GM12878 (cell line): ENCODE results near the gene XPO6. TPM values are rescaled to one million over a fixed set of nuclear protein-coding genes. Genes with fewer than 3 reads are reported as not detected.

ENCODE experiments used
- ATAC-seq: fragments of 200-7000 bp; cut with Tn5 transposase; 3 replicates; pipeline ENCODE4 v1.9.1; 2020; ENCODE audit warnings: mild to moderate bottlenecking, moderate library complexity
- BruUV-seq: library from RNA; stranded (reverse); fragments of 400-500 nt; replicated peaks from 2 replicates; lab custom pipeline; 2021; lab: Mats Ljungman, UMichigan
- CTCF ChIA-PET: fragments of 300-600 bp; sonication (Branson Sonifier 250); formaldehyde crosslinking; extraction: SDS; loops from one replicate; lab custom pipeline; 2021; ENCODE audit warnings: inconsistent platforms; lab: Yijun Ruan, JAX
- POLR2A ChIA-PET: fragments of 350-600 bp; formaldehyde crosslinking; extraction: SDS; loops from one replicate; lab custom pipeline; 2021; ENCODE audit warnings: inconsistent platforms; lab: Charles Lee
- RAD21 ChIA-PET: fragments of 300-600 bp; sonication (Branson Sonifier 250); formaldehyde crosslinking; loops from one replicate; lab custom pipeline; 2023; ENCODE audit warnings: antibody characterized with exemption; ENCODE audit not compliant: unreplicated experiment; lab: Charles Lee
- SMC1A ChIA-PET: fragments of 300-600 bp; sonication (Branson Sonifier 250); formaldehyde crosslinking; loops from one replicate; lab custom pipeline; 2023; ENCODE audit not compliant: unreplicated experiment, uncharacterized antibody; lab: Charles Lee
- DNase-seq: peaks from one replicate; pipeline ENCODE4 v3.0.0-alpha.2; 2011; ENCODE audit warnings: low read depth, low spot score
- FAIRE-seq: peaks from 3 replicates; lab custom pipeline; 2011; peaks lifted over from hg19 to GRCh38; lab: Jason Lieb, UNC
- H2AFZ ChIP-seq: 2 replicates; pipeline ENCODE4 v1.6.0; 2011; ENCODE audit warnings: low read depth, low read length, control low read depth; ENCODE audit not compliant: control insufficient read depth
- H3K27ac ChIP-seq: 2 replicates; pipeline ENCODE4 v1.5.1; 2011; ENCODE audit warnings: control low read depth; ENCODE audit not compliant: control insufficient read depth, insufficient read depth
- H3K27me3 ChIP-seq, 2 experiments: replicated peaks in 1 of 2; 2 replicates each; pipeline versions ENCODE4 v1.6.0 to v1.6.1; 2011; ENCODE audit warnings: low read length in 1 of 2; ENCODE audit not compliant: control insufficient read depth in 2 of 2, insufficient read depth in 2 of 2
- H3K36me3 ChIP-seq, 2 experiments: 2 replicates each; pipeline ENCODE4 v1.5.1; 2011; ENCODE audit warnings: low read length in 1 of 2; ENCODE audit not compliant: control insufficient read depth in 2 of 2, insufficient read depth in 2 of 2
- H3K4me1 ChIP-seq: 2 replicates; pipeline ENCODE4 v1.6.1; 2011; ENCODE audit warnings: mild to moderate bottlenecking, low read length, moderate library complexity, mixed read lengths; ENCODE audit not compliant: control insufficient read depth, insufficient read depth
- H3K4me2 ChIP-seq: 2 replicates; pipeline ENCODE4 v1.6.0; 2011; ENCODE audit warnings: control low read depth; ENCODE audit not compliant: control insufficient read depth, insufficient read depth
- H3K4me3 ChIP-seq: fragments of 200-600 bp; sonication (generic); 2 replicates; pipeline ENCODE4 v1.5.1; 2016
- H3K79me2 ChIP-seq: 2 replicates; pipeline ENCODE4 v1.6.0; 2011; ENCODE audit warnings: low read length; ENCODE audit not compliant: control insufficient read depth, insufficient read depth
- H3K9ac ChIP-seq: 2 replicates; pipeline ENCODE4 v1.8.0; 2011; ENCODE audit warnings: low read length, control low read depth, mixed read lengths; ENCODE audit not compliant: control insufficient read depth, insufficient read depth
- H3K9me3 ChIP-seq: replicated peaks from 3 replicates; pipeline ENCODE4 v1.5.1; 2011; ENCODE audit warnings: mild to moderate bottlenecking, low read length; ENCODE audit not compliant: control insufficient read depth, insufficient read depth
- H4K20me1 ChIP-seq: 2 replicates; pipeline ENCODE4 v1.6.0; 2011; ENCODE audit not compliant: control insufficient read depth, insufficient read depth
- FOS ChIP-seq: IDR thresholded peaks from 3 replicates; pipeline ENCODE4 v1.6.1; 2011; ENCODE audit warnings: borderline replicate concordance; ENCODE audit not compliant: insufficient read length; ENCODE audit errors: extremely low read depth
- FOXM1 ChIP-seq: IDR thresholded peaks from 2 replicates; pipeline ENCODE4 v1.6.1; 2012; ENCODE audit warnings: low read depth, mild to moderate bottlenecking, inconsistent platforms, low read length, moderate library complexity
- HDGF ChIP-seq: fragments of 450-650 bp; IDR thresholded peaks from 2 replicates; pipeline ENCODE4 v1.6.1; 2016; ENCODE audit warnings: antibody characterized with exemption
- IRF4 ChIP-seq: IDR thresholded peaks from 2 replicates; pipeline ENCODE4 v1.6.1; 2011; ENCODE audit warnings: low read depth, low read length
- JUND ChIP-seq: IDR thresholded peaks from 2 replicates; pipeline ENCODE4 v1.6.1; 2012; ENCODE audit warnings: low read depth, mild to moderate bottlenecking, low read length, improper control_type of control experiment, moderate library complexity
- PAX8 ChIP-seq: fragments of 450-650 bp; IDR thresholded peaks from 2 replicates; pipeline ENCODE4 v1.6.1; 2017; ENCODE audit warnings: mild to moderate bottlenecking, moderate library complexity
- TARDBP ChIP-seq: IDR thresholded peaks from 2 replicates; pipeline ENCODE4 v1.6.1; 2016; ENCODE audit warnings: borderline replicate concordance
- ZBED1 ChIP-seq: IDR thresholded peaks from 2 replicates; pipeline ENCODE4 v1.6.1; 2016; ENCODE audit warnings: borderline replicate concordance
- ZNF622 ChIP-seq: fragments of 450-650 bp; IDR thresholded peaks from 2 replicates; pipeline ENCODE4 v1.6.1; 2017; ENCODE audit warnings: mild to moderate bottlenecking, inconsistent platforms
- WGBS: methylation state at CpG from one replicate; pipeline ENCODE4 v1.1.6; 2016; ENCODE audit warnings: low lambda C conversion rate; ENCODE audit not compliant: insufficient replicate concordance, insufficient coverage; ENCODE audit errors: missing lambda C conversion rate; 5-methylcytosine and 5-hydroxymethylcytosine counted together
- in situ Hi-C: fragments of 300-500 bp; cut with MboI; formaldehyde crosslinking; loops from 9 replicates; pipeline ENCODE4 v1.14.3; 2018; ENCODE audit warnings: mixed read lengths
- intact Hi-C: fragments of 100-400 bp; cut with micrococcal nuclease; formaldehyde crosslinking; loops from one replicate; pipeline ENCODE4 v1.14.2; 2022; ENCODE audit not compliant: unreplicated experiment
- polyA plus RNA-seq, 11 experiments: library from polyadenylated mRNA; depleted of rRNA in 4 of 11; unstranded in 6 of 11; stranded (reverse) in 5 of 11; fragments of >200 nt; fragmentation: Nextera tagmentation in 4 of 11; fragmentation: Illumina TruSeq in 1 of 11; extraction: Ambion mirVana in 4 of 11; extraction: Trizol in 1 of 11; gene quantifications; 1 replicate in 1 of 11; 2 replicates in 10 of 11; pipeline versions ENCODE4 v1.2.1 to v1.2.3, GENCODE V29; 2011 to 2016; ENCODE audit warnings: inconsistent platforms in 2 of 11, missing spikeins in 2 of 11, low read depth in 1 of 11
- total RNA-seq, 4 experiments: library from RNA; depleted of rRNA in 3 of 4; stranded (reverse); fragments of >200 nt in 3 of 4; fragmentation: Illumina TruSeq in 1 of 4; extraction: Trizol in 1 of 4; gene quantifications; 2 replicates each; pipeline versions ENCODE4 v1.2.1 to v1.2.3, GENCODE V29; 2013 to 2021
- TF ChIP-seq, protein P1 (sequence below): fragments of 450-650 bp; IDR thresholded peaks from 2 replicates; pipeline ENCODE4 v1.6.1; 2017; ENCODE audit warnings: borderline replicate concordance
- TF ChIP-seq, protein P2 (sequence below): fragments of 450-650 bp; IDR thresholded peaks from 2 replicates; pipeline ENCODE4 v1.6.1; 2017; ENCODE audit warnings: low read depth, mild to moderate bottlenecking, moderate library complexity

The XPO6 gene
- total and polyA plus RNA-seq, 10 of the 15 experiments (the other 5 are each of a cell fraction or from before 2014, with no cell fraction given): 9.9 to 246 (median 110) TPM

DNA sequence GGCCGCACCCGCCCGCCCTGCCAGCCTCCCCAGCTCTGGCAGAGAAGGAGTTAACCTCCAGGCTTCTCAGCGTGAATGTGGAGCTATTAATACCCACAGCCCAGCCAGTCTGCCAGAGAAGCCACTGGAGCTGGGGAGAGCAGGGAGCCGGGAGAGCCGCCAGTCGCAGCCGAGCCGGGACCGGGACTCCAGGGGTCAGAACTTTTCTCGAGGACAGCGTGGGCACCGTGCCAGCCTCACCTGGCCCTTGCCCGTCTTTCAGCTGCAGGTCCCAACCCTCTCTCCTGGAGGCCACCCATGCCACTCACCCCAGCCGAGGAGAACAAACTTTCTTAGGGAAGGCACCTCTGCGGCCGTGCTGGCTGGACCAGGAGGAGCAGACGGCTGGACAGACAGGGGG, 46.8 kb upstream of the XPO6 start:
- no peak overlapping the region for H2AFZ ChIP-seq
- peaks cover 0 to 6% of the 10 kb centered on the region in 2 experiments; a peak in 3 of 4 replicates for H3K27me3 ChIP-seq
- DNase-seq (no peak), ATAC-seq (no peak), FAIRE-seq (no peak)
- ChIA-PET SMC1A (no interaction called here), RAD21 (no interaction called here), POLR2A (no interaction called here), CTCF (no interaction called here)
- BruUV-seq: no TSS peak
- H3K9ac ChIP-seq: no peak overlapping the region
- H3K4me3 ChIP-seq: no peak overlapping the region
- H3K4me1 ChIP-seq: no peaks in the 10 kb centered on the region
- H3K36me3 ChIP-seq: no peaks in the 10 kb centered on the region
- H3K79me2 ChIP-seq: no peaks in the 10 kb centered on the region
- intact Hi-C loops (no loop called here), in situ Hi-C loops (no loop called here)
- H3K9me3 ChIP-seq: no peaks in the 10 kb centered on the region
- 34% methylated on average over 18 of the region's 18 CpGs for WGBS
- H4K20me1 ChIP-seq: no peaks in the 10 kb centered on the region
- no peak overlapping the region for H3K4me2 ChIP-seq
- TF ChIP-seq, protein P1, sequence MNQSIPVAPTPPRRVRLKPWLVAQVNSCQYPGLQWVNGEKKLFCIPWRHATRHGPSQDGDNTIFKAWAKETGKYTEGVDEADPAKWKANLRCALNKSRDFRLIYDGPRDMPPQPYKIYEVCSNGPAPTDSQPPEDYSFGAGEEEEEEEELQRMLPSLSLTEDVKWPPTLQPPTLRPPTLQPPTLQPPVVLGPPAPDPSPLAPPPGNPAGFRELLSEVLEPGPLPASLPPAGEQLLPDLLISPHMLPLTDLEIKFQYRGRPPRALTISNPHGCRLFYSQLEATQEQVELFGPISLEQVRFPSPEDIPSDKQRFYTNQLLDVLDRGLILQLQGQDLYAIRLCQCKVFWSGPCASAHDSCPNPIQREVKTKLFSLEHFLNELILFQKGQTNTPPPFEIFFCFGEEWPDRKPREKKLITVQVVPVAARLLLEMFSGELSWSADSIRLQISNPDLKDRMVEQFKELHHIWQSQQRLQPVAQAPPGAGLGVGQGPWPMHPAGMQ: no peak
- TF ChIP-seq, protein P2, sequence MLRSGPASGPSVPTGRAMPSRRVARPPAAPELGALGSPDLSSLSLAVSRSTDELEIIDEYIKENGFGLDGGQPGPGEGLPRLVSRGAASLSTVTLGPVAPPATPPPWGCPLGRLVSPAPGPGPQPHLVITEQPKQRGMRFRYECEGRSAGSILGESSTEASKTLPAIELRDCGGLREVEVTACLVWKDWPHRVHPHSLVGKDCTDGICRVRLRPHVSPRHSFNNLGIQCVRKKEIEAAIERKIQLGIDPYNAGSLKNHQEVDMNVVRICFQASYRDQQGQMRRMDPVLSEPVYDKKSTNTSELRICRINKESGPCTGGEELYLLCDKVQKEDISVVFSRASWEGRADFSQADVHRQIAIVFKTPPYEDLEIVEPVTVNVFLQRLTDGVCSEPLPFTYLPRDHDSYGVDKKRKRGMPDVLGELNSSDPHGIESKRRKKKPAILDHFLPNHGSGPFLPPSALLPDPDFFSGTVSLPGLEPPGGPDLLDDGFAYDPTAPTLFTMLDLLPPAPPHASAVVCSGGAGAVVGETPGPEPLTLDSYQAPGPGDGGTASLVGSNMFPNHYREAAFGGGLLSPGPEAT: no peak
- TF ChIP-seq IRF4: no peak
- TF ChIP-seq HDGF: no peak
- no peak for TF ChIP-seq JUND
- TF ChIP-seq ZBED1: no peak
- no peak for TF ChIP-seq TARDBP
- TF ChIP-seq PAX8: no peak
- no peak for TF ChIP-seq ZNF622
- no peak for TF ChIP-seq FOXM1
- no peak for TF ChIP-seq FOS
- H3K27ac ChIP-seq: no peak overlapping the region
